ENCODE results near the gene FOSB. TPM values are rescaled to one million over a fixed set of nuclear protein-coding genes. Genes with fewer than 3 reads are reported as not detected.

FOSB gene
- total RNA-seq, 1 donor from 2014 or later = 176 TPM

GRCh38 chr19:45498411-45499195, 30.8 kb downstream of the FOSB start, which contains the start of gene PPM1N:
Gene PPM1N, plus strand, starts transcription at chr19:45498443. Its CDS starts 30 bp downstream, at chr19:45498473.
- H3K4me3 Mint-ChIP-seq (ENCODE audit: unreplicated experiment) = peak within 1 kb of the TSS; percentile 81
- H3K36me3 Mint-ChIP-seq (ENCODE audit: unreplicated experiment) = no peaks in the 10 kb centered on the region
- no peaks in the 10 kb centered on the region for H3K9me3 Mint-ChIP-seq (ENCODE audit: unreplicated experiment)
- H3K27ac Mint-ChIP-seq (ENCODE audit: unreplicated experiment) = no peak within 1 kb of the TSS
- peaks cover 26% of the 10 kb centered on the region for H3K27me3 Mint-ChIP-seq (ENCODE audit: unreplicated experiment)
- TF ChIP-seq CTCF (IDR thresholded peaks at IDR 0.05) = peak; percentile 6
- peaks cover 17% of the 10 kb centered on the region for H3K4me1 Mint-ChIP-seq (ENCODE audit: unreplicated experiment)
- no peak for DNase-seq (ENCODE audit: extremely low spot score, unreplicated experiment)

- Mint-ChIP-seq H3K27ac (ENCODE audit: unreplicated experiment) (no peak overlapping the region), H3K9me3 (ENCODE audit: unreplicated experiment) (no peaks in the 10 kb centered on the region), H3K27me3 (ENCODE audit: unreplicated experiment) (peaks cover 26% of the 10 kb centered on the region), H3K4me3 (ENCODE audit: unreplicated experiment) (no peak overlapping the region), H3K4me1 (ENCODE audit: unreplicated experiment) (peaks cover 16% of the 10 kb centered on the region), H3K36me3 (ENCODE audit: unreplicated experiment) (no peaks in the 10 kb centered on the region)
- no peak for DNase-seq (ENCODE audit: extremely low spot score, unreplicated experiment)
- no peak for TF ChIP-seq CTCF (IDR thresholded peaks at IDR 0.05)
Observed at GRCh38 chr19:45499196-45500180, 31.7 kb downstream of the FOSB start.

GRCh38 chr19:45500918-45501729, 33.3 kb downstream of the FOSB start:
- H3K27ac Mint-ChIP-seq (ENCODE audit: unreplicated experiment) = no peak overlapping the region
- TF ChIP-seq CTCF (IDR thresholded peaks at IDR 0.05) = no peak
- DNase-seq (ENCODE audit: extremely low spot score, unreplicated experiment) = no peak
- peaks cover 25% of the 10 kb centered on the region for H3K27me3 Mint-ChIP-seq (ENCODE audit: unreplicated experiment)
- no peaks in the 10 kb centered on the region for H3K36me3 Mint-ChIP-seq (ENCODE audit: unreplicated experiment)
- peaks cover 21% of the 10 kb centered on the region for H3K4me1 Mint-ChIP-seq (ENCODE audit: unreplicated experiment)
- H3K4me3 Mint-ChIP-seq (ENCODE audit: unreplicated experiment) = no peak overlapping the region
- no peaks in the 10 kb centered on the region for H3K9me3 Mint-ChIP-seq (ENCODE audit: unreplicated experiment)

GRCh38 chr19:45501730-45502014, 33.9 kb downstream of the FOSB start:
- no peak overlapping the region for H3K4me3 Mint-ChIP-seq (ENCODE audit: unreplicated experiment)
- H3K9me3 Mint-ChIP-seq (ENCODE audit: unreplicated experiment) = no peaks in the 10 kb centered on the region
- peaks cover 25% of the 10 kb centered on the region for H3K27me3 Mint-ChIP-seq (ENCODE audit: unreplicated experiment)
- H3K4me1 Mint-ChIP-seq (ENCODE audit: unreplicated experiment) = peaks cover 24% of the 10 kb centered on the region
- no peak for DNase-seq (ENCODE audit: extremely low spot score, unreplicated experiment)
- H3K36me3 Mint-ChIP-seq (ENCODE audit: unreplicated experiment) = no peaks in the 10 kb centered on the region
- no peak for TF ChIP-seq CTCF (IDR thresholded peaks at IDR 0.05)
- H3K27ac Mint-ChIP-seq (ENCODE audit: unreplicated experiment) = no peak overlapping the region

Data from osteocyte (in vitro differentiated cells).